Measurements from ENCODE around the gene DOCK2. TPM values are rescaled to one million over a fixed set of nuclear protein-coding genes. Genes with fewer than 3 reads are reported as not detected.

Gene DOCK2
- total RNA-seq, 1 experiment from 2014 or later, result 0.26 TPM

DNA sequence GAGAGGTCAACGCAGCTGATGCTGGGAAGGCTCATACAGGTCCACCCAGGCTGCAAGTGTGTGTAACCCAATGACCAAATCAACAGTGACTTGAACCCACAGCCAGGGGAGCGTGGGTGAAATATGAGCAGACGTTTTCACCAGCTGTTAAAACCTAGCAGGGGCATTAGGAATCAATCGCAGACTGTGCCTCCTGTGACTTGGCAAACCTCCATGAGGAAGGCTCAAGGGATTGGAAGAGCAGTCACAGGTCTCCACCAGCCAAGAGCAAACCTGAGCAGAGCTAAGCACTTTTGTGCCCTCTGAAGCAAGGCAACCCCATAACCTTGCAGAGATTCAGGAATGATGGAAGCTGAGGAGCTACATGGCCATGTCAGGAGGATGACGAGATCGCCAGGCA is 317.7 kb downstream of the DOCK2 start:
- no peak overlapping the region for H2AFZ ChIP-seq (ENCODE audit: low read length)
- ChIA-PET CTCF (no interaction called here), POLR2A (ENCODE audit: unreplicated experiment) (no interaction called here)
- TF ChIP-seq EZH2phosphoT487 (IDR thresholded peaks at IDR 0.05; ENCODE audit: borderline replicate concordance, low read length) (no peak), EZH2 (IDR thresholded peaks at IDR 0.05; ENCODE audit: low read length, unreplicated experiment) (no peak)
- TF ChIP-seq, protein P1, sequence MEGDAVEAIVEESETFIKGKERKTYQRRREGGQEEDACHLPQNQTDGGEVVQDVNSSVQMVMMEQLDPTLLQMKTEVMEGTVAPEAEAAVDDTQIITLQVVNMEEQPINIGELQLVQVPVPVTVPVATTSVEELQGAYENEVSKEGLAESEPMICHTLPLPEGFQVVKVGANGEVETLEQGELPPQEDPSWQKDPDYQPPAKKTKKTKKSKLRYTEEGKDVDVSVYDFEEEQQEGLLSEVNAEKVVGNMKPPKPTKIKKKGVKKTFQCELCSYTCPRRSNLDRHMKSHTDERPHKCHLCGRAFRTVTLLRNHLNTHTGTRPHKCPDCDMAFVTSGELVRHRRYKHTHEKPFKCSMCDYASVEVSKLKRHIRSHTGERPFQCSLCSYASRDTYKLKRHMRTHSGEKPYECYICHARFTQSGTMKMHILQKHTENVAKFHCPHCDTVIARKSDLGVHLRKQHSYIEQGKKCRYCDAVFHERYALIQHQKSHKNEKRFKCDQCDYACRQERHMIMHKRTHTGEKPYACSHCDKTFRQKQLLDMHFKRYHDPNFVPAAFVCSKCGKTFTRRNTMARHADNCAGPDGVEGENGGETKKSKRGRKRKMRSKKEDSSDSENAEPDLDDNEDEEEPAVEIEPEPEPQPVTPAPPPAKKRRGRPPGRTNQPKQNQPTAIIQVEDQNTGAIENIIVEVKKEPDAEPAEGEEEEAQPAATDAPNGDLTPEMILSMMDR (conservative IDR thresholded peaks at IDR 0.05; ENCODE audit: low read depth, low read length), result no peak
- no peaks in the 10 kb centered on the region for H3K36me3 ChIP-seq (ENCODE audit: low read depth, low read length)
- no peaks in the 10 kb centered on the region for H3K79me2 ChIP-seq (ENCODE audit: low read length)
- H3K4me2 ChIP-seq (ENCODE audit: low read length), result no peak overlapping the region
- BruUV-seq (replicated peaks), result no TSS peak
- H3K9me3 ChIP-seq (ENCODE audit: low read length), result no peaks in the 10 kb centered on the region
- H3K27ac ChIP-seq (ENCODE audit: low read length), result no peak overlapping the region
- no peaks in the 10 kb centered on the region for H3K9me2 ChIP-seq (replicated peaks; ENCODE audit: low read length)
- no peaks in the 10 kb centered on the region for H3K4me1 ChIP-seq (ENCODE audit: insufficient read depth, low read length)
- intact Hi-C loops (cut with micrococcal nuclease), result no loop called here
- no peaks in the 10 kb centered on the region for H4K20me1 ChIP-seq (ENCODE audit: low read length)
- no peak for ATAC-seq
- H3K9ac ChIP-seq (ENCODE audit: low read length), result no peak overlapping the region
- DNase-seq, result no peak
- no peaks in the 10 kb centered on the region for H3K27me3 ChIP-seq (ENCODE audit: low read length)
- H3K4me3 ChIP-seq (ENCODE audit: low read length), result no peak overlapping the region
- H3F3A ChIP-seq (ENCODE audit: low read length, unreplicated experiment), result no peaks in the 10 kb centered on the region

GRCh38 chr5:169956126-169956525 is 319.1 kb downstream of the DOCK2 start:
- Histone ChIP-seq H3K9me3 (ENCODE audit: low read length) (no peaks in the 10 kb centered on the region), H3K9ac (ENCODE audit: low read length) (no peak overlapping the region), H3K27me3 (ENCODE audit: low read length) (no peaks in the 10 kb centered on the region), H3K79me2 (ENCODE audit: low read length) (no peaks in the 10 kb centered on the region), H3K27ac (ENCODE audit: low read length) (no peak overlapping the region), H3F3A (ENCODE audit: low read length, unreplicated experiment) (no peaks in the 10 kb centered on the region), H3K4me2 (ENCODE audit: low read length) (no peak overlapping the region), H2AFZ (ENCODE audit: low read length) (no peak overlapping the region), H3K36me3 (ENCODE audit: low read depth, low read length) (no peaks in the 10 kb centered on the region), H3K4me1 (ENCODE audit: insufficient read depth, low read length) (peaks cover 10% of the 10 kb centered on the region), H4K20me1 (ENCODE audit: low read length) (no peaks in the 10 kb centered on the region), H3K4me3 (ENCODE audit: low read length) (no peak overlapping the region), H3K9me2 (replicated peaks; ENCODE audit: low read length) (no peaks in the 10 kb centered on the region)
- TF ChIP-seq, protein P1 (conservative IDR thresholded peaks at IDR 0.05; ENCODE audit: low read depth, low read length), result no peak
- TF ChIP-seq EZH2 (IDR thresholded peaks at IDR 0.05; ENCODE audit: low read length, unreplicated experiment) (no peak), EZH2phosphoT487 (IDR thresholded peaks at IDR 0.05; ENCODE audit: borderline replicate concordance, low read length) (no peak)
- ChIA-PET POLR2A (ENCODE audit: unreplicated experiment) (no interaction called here), CTCF (no interaction called here)
- intact Hi-C loops (cut with micrococcal nuclease), result no loop called here
- ATAC-seq (no peak), DNase-seq (no peak)
- BruUV-seq (replicated peaks), result no TSS peak

- H3K4me3 ChIP-seq (ENCODE audit: low read length), result no peak overlapping the region
- TF ChIP-seq EZH2phosphoT487 (IDR thresholded peaks at IDR 0.05; ENCODE audit: borderline replicate concordance, low read length) (no peak), EZH2 (IDR thresholded peaks at IDR 0.05; ENCODE audit: low read length, unreplicated experiment) (no peak)
- TF ChIP-seq, protein P1 (conservative IDR thresholded peaks at IDR 0.05; ENCODE audit: low read depth, low read length), result no peak
- no peak overlapping the region for H3K27ac ChIP-seq (ENCODE audit: low read length)
- intact Hi-C loops (cut with micrococcal nuclease), result no loop called here
- peaks cover 12% of the 10 kb centered on the region for H3K4me1 ChIP-seq (ENCODE audit: insufficient read depth, low read length)
- no peaks in the 10 kb centered on the region for H3K9me3 ChIP-seq (ENCODE audit: low read length)
- POLR2A ChIA-PET (ENCODE audit: unreplicated experiment), result no interaction called here
- no peaks in the 10 kb centered on the region for H3K9me2 ChIP-seq (replicated peaks; ENCODE audit: low read length)
- ATAC-seq, result no peak
- H3K4me2 ChIP-seq (ENCODE audit: low read length), result no peak overlapping the region
- no peaks in the 10 kb centered on the region for H4K20me1 ChIP-seq (ENCODE audit: low read length)
- H3K27me3 ChIP-seq (ENCODE audit: low read length), result no peaks in the 10 kb centered on the region
- DNase-seq, result peak; percentile 32
- no peaks in the 10 kb centered on the region for H3K36me3 ChIP-seq (ENCODE audit: low read depth, low read length)
- H2AFZ ChIP-seq (ENCODE audit: low read length), result no peak overlapping the region
- H3F3A ChIP-seq (ENCODE audit: low read length, unreplicated experiment), result no peaks in the 10 kb centered on the region
- no peak overlapping the region for H3K9ac ChIP-seq (ENCODE audit: low read length)
- no peaks in the 10 kb centered on the region for H3K79me2 ChIP-seq (ENCODE audit: low read length)
- CTCF ChIA-PET, result no interaction called here
- BruUV-seq (replicated peaks), result no TSS peak
Observed at GRCh38 chr5:169956756-169957155, 319.7 kb downstream of the DOCK2 start.

Measured in PC-3 (cell line).